ENCODE data around the gene CCDC88B.

Gene CCDC88B, protein sequence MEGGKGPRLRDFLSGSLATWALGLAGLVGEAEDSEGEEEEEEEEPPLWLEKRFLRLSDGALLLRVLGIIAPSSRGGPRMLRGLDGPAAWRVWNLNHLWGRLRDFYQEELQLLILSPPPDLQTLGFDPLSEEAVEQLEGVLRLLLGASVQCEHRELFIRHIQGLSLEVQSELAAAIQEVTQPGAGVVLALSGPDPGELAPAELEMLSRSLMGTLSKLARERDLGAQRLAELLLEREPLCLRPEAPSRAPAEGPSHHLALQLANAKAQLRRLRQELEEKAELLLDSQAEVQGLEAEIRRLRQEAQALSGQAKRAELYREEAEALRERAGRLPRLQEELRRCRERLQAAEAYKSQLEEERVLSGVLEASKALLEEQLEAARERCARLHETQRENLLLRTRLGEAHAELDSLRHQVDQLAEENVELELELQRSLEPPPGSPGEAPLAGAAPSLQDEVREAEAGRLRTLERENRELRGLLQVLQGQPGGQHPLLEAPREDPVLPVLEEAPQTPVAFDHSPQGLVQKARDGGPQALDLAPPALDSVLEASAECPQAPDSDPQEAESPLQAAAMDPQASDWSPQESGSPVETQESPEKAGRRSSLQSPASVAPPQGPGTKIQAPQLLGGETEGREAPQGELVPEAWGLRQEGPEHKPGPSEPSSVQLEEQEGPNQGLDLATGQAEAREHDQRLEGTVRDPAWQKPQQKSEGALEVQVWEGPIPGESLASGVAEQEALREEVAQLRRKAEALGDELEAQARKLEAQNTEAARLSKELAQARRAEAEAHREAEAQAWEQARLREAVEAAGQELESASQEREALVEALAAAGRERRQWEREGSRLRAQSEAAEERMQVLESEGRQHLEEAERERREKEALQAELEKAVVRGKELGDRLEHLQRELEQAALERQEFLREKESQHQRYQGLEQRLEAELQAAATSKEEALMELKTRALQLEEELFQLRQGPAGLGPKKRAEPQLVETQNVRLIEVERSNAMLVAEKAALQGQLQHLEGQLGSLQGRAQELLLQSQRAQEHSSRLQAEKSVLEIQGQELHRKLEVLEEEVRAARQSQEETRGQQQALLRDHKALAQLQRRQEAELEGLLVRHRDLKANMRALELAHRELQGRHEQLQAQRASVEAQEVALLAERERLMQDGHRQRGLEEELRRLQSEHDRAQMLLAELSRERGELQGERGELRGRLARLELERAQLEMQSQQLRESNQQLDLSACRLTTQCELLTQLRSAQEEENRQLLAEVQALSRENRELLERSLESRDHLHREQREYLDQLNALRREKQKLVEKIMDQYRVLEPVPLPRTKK (N-terminal part only)

GRCh38 chr11:64339754-64340408 is at the start of gene CCDC88B:
Gene CCDC88B, plus strand, starts transcription at chr11:64340204. Its CDS starts 63 bp downstream, at chr11:64340267.
- peak; percentile 57 to 77 for DNase-seq (ENCODE audit: low read depth in 2 of 2)

DNA sequence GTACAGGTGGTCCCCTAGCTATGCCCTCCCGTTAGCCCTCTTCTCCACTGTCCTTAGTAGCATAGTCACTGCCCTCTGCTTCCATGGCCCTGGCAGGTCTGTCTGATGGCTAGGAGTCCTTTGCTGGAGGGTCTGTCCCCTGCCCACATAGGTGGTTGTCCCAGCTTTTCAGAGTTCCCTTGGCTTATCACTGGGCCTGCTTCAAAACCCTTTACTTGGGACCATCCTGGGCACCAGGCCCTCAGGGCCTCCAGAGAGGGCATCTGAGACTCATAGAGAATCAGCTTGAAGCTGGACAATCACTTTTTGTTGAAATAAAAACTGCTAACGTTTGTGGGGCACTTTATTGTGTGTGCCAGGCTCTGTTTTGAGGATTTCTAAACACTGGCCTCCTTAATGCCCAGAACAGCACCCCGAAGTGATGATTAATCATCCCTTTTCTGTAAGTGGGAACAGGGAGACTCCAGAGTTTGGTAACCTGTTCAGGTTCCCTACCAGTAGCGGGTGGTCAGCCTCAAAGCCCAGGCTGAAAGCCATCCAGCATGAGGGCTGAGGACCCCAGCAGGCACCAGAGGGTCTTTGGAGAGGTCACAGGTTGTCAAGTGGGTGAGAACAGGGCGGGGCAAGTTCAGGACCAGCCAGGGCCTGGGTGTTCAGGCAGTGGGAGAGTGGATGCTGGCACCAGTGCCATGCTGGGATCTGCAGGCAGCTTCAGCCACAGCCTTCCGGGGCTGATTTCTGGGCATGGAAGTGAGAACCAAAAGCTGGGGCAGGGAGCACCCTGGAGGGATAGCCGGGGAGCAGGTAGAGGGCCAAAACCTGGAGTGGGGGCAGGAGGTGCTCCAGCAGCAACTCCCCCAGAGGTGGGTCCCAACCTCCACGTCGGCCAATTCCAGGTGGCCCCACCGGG is 49.4 kb upstream of the CCDC88B start:
- DNase-seq (ENCODE audit: low read depth in 2 of 2), result no peak

GRCh38 chr11:64291262-64291751 is 48.7 kb upstream of the CCDC88B start, which contains the start of gene KCNK4:
Gene KCNK4, plus strand, starts transcription at chr11:64291302. Its CDS starts 1,717 bp downstream, at chr11:64293019.
- DNase-seq (ENCODE audit: low read depth in 2 of 2), result no peak

DNA sequence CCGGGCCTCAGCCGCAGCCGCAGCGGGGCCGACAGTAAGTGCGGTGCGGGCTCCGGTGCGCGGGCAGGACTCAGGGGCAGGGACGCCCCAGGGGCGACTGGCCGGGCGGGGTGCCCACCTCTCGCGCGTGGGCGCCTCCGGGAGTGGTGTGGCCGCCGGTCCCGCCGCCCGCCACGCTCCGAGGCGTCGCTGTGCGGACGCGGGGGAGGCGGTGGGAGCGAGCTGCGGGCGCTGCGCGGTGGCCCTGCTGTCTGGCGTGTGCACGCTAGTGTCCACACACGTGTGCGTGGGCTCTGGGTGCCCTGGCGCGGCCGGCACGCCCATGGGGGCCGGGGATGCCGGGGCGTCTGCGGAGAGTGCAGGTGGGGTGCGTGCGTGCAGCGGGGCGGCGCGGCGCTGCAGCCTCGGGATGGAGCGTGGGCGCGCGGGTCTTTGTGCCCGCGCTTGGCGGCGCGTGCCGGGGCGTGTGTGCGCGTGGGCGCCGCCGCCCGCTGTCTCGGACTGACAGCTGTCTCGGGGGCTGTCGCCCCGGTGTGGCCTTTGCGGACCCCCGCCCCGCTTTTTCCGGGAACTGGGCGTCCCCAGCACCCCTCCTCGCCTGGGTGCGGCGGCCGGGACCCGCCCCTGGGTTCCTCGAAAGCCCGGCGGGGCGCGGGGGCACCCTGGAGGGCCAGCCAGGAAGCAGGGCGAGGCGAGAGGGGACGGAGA is 48.1 kb upstream of the CCDC88B start:
- no peak for DNase-seq (ENCODE audit: low read depth in 2 of 2)

DNA sequence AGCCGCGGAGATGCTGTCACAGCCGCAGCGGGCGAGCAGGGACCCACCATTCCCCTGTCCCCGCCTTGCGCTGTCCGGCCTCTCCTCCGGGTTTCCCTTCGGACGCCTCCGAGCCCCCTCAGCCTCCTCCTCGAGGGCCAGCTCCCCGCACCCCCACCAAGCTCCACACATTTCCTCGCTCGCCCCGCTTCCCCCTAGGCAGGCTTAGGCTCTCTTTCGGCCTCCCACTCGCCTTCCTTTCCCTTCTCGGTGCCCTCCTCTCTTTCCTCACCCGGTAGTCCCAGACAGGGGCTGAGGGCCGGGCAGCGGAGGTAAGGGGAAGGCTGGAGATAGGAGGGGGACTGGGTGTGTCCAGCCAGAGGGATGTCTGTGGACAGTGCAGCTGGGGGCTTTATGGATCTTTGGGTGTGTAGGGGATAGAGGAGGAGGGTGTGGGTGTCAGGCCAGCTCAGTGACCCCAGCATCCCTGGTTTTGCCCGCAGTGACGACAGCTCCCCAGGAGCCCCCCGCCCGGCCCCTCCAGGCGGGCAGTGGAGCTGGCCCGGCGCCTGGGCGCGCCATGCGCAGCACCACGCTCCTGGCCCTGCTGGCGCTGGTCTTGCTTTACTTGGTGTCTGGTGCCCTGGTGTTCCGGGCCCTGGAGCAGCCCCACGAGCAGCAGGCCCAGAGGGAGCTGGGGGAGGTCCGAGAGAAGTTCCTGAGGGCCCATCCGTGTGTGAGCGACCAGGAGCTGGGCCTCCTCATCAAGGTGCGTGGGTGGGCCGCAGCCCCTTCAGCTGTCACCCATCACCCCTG is 47.3 kb upstream of the CCDC88B start:
- no peak for DNase-seq (ENCODE audit: low read depth in 2 of 2)

- no peak for DNase-seq (ENCODE audit: low read depth in 2 of 2)
Observed at GRCh38 chr11:64294774-64295173, 45.2 kb upstream of the CCDC88B start.

- no peak for DNase-seq (ENCODE audit: low read depth in 2 of 2)
Observed at GRCh38 chr11:64295760-64296159, 44.2 kb upstream of the CCDC88B start.

GRCh38 chr11:64296236-64296635 is 43.8 kb upstream of the CCDC88B start:
- DNase-seq (ENCODE audit: low read depth in 2 of 2), result no peak

DNA sequence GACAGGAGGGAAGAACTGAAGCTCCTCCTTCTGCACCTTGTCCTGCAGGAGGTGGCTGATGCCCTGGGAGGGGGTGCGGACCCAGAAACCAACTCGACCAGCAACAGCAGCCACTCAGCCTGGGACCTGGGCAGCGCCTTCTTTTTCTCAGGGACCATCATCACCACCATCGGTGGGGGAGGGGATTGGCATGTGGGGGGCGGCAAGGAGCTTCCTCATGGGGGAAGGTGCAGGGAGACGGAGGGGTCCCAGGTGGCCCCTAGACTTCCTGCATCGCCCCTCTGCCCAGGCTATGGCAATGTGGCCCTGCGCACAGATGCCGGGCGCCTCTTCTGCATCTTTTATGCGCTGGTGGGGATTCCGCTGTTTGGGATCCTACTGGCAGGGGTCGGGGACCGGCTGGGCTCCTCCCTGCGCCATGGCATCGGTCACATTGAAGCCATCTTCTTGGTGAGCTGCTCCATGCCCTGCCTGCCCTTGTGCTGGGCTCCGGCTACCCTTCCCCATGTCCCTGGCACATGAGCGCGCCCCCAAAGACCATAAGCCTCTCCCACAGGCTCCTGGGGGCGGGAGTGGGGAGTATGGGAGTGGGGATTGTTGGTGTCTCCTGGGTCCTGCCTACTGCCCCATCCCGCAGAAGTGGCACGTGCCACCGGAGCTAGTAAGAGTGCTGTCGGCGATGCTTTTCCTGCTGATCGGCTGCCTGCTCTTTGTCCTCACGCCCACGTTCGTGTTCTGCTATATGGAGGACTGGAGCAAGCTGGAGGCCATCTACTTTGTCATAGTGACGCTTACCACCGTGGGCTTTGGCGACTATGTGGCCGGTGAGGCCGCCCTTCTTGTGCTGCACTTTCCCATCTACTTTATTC is 42.9 kb upstream of the CCDC88B start:
- no peak for DNase-seq (ENCODE audit: low read depth in 2 of 2)

GRCh38 chr11:64297699-64298358 is 42.2 kb upstream of the CCDC88B start:
- DNase-seq (ENCODE audit: low read depth in 2 of 2), result no peak

DNA sequence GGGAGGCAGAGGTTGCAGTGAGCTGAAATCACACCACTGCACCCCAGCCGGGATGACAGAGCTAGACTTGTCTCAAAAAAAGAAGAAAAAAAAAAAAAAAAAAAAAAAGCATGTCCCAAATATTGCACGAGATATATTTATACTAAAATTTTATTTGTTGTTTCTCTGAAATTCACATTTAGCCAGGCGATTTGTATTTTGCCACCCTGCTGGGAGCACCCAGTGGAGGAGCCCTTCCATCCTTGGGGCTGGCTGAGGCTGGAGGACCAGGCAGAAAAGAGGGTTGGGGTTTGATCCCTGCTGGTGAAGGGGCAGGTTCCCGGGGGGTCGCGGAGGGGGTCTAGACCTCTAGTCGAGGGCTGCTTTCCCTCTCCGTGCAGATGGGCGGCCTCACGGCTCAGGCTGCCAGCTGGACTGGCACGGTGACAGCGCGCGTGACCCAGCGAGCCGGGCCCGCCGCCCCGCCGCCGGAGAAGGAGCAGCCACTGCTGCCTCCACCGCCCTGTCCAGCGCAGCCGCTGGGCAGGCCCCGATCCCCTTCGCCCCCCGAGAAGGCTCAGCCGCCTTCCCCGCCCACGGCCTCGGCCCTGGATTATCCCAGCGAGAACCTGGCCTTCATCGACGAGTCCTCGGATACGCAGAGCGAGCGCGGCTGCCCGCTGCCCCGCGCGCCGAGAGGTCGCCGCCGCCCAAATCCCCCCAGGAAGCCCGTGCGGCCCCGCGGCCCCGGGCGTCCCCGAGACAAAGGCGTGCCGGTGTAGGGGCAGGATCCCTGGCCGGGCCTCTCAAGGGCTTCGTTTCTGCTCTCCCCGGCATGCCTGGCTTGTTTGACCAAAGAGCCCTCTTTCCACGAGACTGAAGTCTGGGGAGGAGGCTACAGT is 40.8 kb upstream of the CCDC88B start:
- DNase-seq (ENCODE audit: low read depth in 2 of 2), result no peak

GRCh38 chr11:64299847-64300648 is 40.0 kb upstream of the CCDC88B start, which contains the start of gene CATSPERZ:
Gene CATSPERZ, plus strand, starts transcription at chr11:64300358. Its CDS starts 53 bp downstream, at chr11:64300411.
- DNase-seq (ENCODE audit: low read depth in 2 of 2), result no peak

DNA sequence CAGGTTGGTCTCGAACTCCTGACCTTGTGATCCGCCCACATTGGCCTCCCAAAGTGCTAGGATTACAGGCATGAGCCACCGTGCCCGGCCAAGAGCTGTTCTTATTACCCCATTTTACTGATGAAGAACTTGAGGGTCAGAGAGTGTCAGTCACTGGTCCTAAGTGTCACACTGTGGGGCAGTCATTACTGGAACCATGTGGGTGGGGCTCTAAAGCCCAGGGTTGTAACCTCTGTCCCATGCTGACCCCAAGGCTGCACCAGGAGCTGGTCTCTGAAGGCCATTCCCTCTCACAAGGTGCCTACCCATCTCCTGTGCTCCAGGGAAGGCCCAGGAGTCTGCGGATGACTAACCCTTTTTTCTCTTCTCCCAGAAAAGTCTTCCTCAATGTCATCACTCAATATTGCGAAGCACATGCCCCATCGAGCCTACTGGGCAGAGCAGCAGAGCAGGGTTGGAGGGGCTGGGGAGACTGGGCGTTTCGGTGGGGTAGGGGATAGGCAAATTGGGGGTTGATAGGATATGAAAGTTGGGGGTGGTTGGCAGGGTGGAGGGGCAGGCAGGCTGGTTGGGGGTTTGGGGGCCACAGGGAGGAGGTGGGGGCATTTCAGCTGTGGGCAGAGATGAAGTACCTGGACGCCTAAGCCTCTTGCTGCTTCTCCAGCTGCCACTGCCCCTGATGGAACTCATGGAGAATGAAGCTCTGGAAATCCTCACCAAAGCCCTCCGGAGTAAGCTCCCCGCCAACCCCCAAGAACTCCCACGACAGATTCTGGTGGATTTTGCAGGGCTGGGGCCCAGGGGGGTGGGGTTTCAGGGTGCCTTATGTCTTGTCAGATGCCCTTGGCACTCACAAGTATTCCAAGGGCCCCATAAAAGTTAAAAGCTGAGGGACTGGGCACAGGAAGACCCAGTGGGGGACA is 36.6 kb upstream of the CCDC88B start:
- DNase-seq (ENCODE audit: low read depth in 2 of 2), result no peak

GRCh38 chr11:64304032-64304315 is 36.0 kb upstream of the CCDC88B start:
- DNase-seq (ENCODE audit: low read depth in 2 of 2), result no peak

Measured in stimulated activated CD4-positive, alpha-beta T cell treated with anti-CD3 and anti-CD28 coated beads, Interleukin-12 subunit alpha, Interleukin-12 subunit beta, amount 100 ng/mL, for 24 hours (primary cell).